Activated naive CD8-positive, alpha-beta T cell treated with anti-CD3 and anti-CD28 coated beads for 36 hours (primary cell): ENCODE measurements around the gene ARHGEF35. TPM values are rescaled to one million over a fixed set of nuclear protein-coding genes. Genes with fewer than 3 reads are reported as not detected.
"Not testable (repeated sequence)": the region's sequence is repeated elsewhere in the genome, so short reads cannot be mapped to it uniquely, and the experiment has no call there.

Source experiments
- DNase-seq: peaks from one replicate; pipeline ENCODE4 v3.0.0; 2021
- H3K27ac Mint-ChIP-seq: one replicate; pipeline ENCODE4 v1.8.0; 2022; ENCODE audit warnings: mild to moderate bottlenecking, moderate library complexity, mixed read lengths
- H3K27me3 Mint-ChIP-seq: one replicate; pipeline ENCODE4 v1.8.0; 2022; ENCODE audit warnings: mild to moderate bottlenecking, mixed read lengths
- H3K36me3 Mint-ChIP-seq: one replicate; pipeline ENCODE4 v1.8.0; 2021; ENCODE audit warnings: mild to moderate bottlenecking, mixed read lengths
- H3K4me1 Mint-ChIP-seq: one replicate; pipeline ENCODE4 v1.8.0; 2021; ENCODE audit warnings: mixed read lengths
- H3K4me3 Mint-ChIP-seq: one replicate; pipeline ENCODE4 v1.8.0; 2022; ENCODE audit warnings: mild to moderate bottlenecking, moderate library complexity, mixed read lengths
- H3K9me3 Mint-ChIP-seq: one replicate; pipeline ENCODE4 v1.8.0; 2022; ENCODE audit warnings: mixed read lengths
- total RNA-seq, 2 experiments: library from RNA; stranded (reverse); gene quantifications; one replicate each; pipeline ENCODE4 v1.2.3, GENCODE V29; 2021

The ARHGEF35 gene
- 1 to 10 TPM; 6.7 to 6.8 TPM for total RNA-seq

DNA sequence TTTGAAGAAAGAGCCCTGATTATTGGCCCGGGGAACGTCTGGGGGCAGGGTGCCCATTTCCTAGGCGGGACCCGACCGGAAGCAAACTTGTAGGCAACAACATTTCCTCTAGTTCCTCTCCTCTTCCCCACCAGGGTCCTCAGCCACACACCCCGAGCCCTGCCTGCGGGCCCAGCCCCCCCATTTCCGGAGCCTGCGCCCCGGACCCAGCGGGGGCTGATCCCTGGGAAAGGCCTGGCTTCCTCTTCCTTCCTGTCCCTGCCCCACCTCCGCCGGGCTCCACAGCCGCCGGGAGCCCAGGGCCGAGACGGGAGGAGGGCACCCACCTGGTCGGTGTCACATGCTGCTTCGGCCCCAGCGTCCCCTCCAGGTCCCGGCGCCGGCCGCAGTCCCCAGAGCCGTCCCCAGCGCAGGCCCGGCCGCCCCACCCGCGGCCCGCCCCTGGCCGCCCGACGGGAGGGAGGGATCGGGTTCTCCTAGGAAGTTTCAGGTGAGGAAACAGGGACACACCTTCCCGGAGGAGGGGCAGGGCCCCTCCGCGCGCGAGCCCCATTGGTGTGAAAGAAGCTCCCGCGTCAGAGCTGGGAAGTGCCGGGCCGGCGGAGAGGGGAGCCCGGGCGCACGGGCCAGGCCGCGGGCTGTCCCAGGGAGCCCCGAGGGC lies at the start of gene ARHGEF35:
Gene ARHGEF35 (minus strand): TSS at position 622 of the 661 bp plus-strand sequence. CDS start 7,450 bp downstream, outside the sequence.
- H3K27me3 Mint-ChIP-seq, H3K27ac Mint-ChIP-seq, H3K9me3 Mint-ChIP-seq, H3K36me3 Mint-ChIP-seq, DNase-seq, H3K4me1 Mint-ChIP-seq: not testable (repeated sequence)
- H3K4me3 Mint-ChIP-seq, result peak within 1 kb of the TSS; percentile 32

DNA sequence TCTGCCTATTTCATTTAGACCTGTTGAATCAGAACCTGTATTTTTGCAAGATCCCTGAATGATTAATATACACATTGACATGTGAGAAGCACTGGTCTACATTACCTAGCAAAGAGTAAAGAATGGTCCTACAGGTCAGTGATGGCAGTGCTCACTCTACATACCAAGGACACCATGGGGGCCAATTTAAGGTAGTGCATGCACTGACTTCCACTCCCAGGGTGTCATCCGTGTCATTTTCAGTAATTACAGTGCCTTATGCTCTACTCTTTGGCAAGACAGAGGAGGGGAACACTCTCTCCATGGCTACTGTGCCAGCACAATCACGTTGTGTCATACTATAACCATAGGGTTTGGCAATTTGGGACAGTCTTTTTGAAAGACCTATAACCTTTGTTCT lies 49.7 kb upstream of the ARHGEF35 start:
- not testable (repeated sequence) for H3K27ac Mint-ChIP-seq, H3K36me3 Mint-ChIP-seq, H3K27me3 Mint-ChIP-seq, H3K4me1 Mint-ChIP-seq, H3K9me3 Mint-ChIP-seq, DNase-seq, H3K4me3 Mint-ChIP-seq

DNA sequence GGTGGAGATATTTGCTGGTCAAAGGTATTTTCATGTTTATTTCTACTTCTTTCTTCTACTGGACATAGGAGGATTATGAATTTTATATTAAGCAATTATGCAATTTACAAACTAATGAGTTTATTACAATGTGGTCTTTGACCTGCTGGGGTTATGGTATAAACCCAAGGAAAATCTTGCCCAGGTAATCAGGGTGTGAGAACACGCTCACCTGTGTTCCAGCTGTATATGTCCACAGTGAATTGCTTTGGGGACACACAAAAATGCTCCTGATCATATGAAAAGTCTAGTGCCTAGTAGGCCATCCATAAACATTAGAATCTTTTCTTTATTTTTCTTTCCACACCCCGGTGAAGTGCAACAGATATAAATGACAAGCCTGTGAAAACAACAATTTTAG lies 43.7 kb upstream of the ARHGEF35 start, which contains the start of gene OR2A42:
Gene OR2A42 (minus strand): TSS at position 241 of the 400 bp plus-strand sequence. CDS start 6,762 bp downstream, outside the sequence.
- H3K27ac Mint-ChIP-seq, H3K36me3 Mint-ChIP-seq, H3K4me1 Mint-ChIP-seq, H3K27me3 Mint-ChIP-seq, H3K4me3 Mint-ChIP-seq, DNase-seq, H3K9me3 Mint-ChIP-seq: not testable (repeated sequence)

DNA sequence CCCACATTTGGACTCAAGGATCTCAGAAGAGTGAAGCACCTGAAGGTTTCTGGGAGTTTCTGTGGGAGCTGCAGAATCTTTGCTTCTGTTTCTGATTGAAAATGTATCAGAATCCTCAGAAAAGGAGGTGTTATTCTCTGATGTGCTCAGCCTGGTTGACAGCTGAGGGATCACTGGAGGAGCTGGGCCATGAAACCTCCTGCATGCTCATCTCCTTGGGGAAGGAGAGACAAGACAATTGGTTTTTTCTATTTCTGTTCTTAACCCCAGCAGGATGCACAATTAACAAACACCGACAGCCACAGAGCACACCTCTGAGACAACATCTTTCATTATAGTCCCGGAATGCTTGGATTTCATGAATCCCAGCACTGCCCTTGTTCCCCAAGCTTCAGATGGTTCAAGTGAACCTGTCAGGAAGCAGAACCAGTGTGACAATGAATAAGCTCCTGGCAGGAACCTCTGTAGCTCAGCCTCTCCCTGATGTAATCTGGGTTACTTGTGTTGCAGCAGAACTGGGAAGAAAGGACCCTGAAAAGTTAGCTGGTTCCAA lies 43.0 kb upstream of the ARHGEF35 start:
- H3K4me1 Mint-ChIP-seq, DNase-seq, H3K36me3 Mint-ChIP-seq, H3K27ac Mint-ChIP-seq, H3K9me3 Mint-ChIP-seq, H3K4me3 Mint-ChIP-seq, H3K27me3 Mint-ChIP-seq: not testable (repeated sequence)

DNA sequence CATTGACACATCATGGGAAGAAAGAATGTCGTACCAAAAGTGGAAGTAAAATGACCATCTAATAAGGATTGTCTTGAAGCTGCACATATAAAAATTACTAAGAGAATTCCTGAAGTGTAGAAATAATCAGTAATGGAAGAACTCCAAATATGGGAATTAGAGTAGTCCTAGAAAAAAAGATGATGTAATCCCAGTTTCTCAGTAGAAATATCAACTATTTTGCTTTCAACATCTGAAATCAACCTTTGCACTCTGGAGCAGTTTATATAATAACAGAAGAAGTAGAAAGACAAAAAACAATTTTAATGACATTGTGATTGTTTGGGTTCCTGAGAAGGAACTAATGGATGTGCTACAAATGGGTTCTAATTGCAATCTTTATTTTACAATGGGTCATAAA lies 37.4 kb upstream of the ARHGEF35 start:
- not testable (repeated sequence) for H3K36me3 Mint-ChIP-seq, H3K4me1 Mint-ChIP-seq, DNase-seq, H3K27me3 Mint-ChIP-seq, H3K9me3 Mint-ChIP-seq, H3K4me3 Mint-ChIP-seq, H3K27ac Mint-ChIP-seq

DNA sequence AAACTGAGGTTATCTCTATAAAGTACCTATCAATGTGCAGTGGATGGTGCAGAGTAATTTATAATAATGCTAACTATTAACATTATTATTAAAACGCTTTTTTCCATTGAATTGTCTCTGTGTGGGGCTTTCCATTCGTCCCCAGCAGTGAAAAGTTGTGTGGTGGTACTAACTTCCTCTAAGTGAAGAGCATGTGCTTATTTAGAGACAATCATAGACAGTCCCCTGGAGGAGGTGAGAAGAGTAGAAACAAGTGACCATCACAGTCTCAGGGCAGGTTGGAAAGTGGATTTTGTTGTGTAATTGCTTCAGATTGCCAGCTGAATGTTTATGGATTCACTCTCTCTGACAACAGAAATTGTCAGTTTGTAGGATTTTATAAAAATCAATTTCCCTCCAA lies 35.4 kb upstream of the ARHGEF35 start:
- DNase-seq, H3K4me1 Mint-ChIP-seq, H3K9me3 Mint-ChIP-seq, H3K36me3 Mint-ChIP-seq, H3K27ac Mint-ChIP-seq, H3K27me3 Mint-ChIP-seq, H3K4me3 Mint-ChIP-seq: not testable (repeated sequence)

DNA sequence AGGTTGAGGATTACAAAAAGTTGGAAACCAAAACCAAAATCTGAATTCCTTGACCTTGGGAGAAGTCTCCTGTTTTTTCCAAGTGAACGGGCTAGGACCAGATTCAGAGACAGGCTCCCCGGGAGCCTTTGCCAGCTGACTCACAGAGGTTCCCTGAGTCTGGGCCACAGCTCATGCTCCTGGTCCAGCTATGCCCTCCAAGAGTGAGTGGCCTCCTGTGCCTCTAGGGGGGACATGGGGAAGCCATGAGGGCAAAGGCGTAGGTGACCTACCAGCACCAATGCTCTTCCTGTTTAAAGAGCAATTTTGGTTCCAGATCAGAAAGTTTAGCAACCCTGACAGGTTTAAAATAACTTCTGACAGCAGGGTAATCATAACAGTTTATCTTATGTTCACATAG lies 33.2 kb upstream of the ARHGEF35 start:
- H3K9me3 Mint-ChIP-seq, H3K4me3 Mint-ChIP-seq, DNase-seq, H3K36me3 Mint-ChIP-seq, H3K27me3 Mint-ChIP-seq, H3K4me1 Mint-ChIP-seq, H3K27ac Mint-ChIP-seq: not testable (repeated sequence)

DNA sequence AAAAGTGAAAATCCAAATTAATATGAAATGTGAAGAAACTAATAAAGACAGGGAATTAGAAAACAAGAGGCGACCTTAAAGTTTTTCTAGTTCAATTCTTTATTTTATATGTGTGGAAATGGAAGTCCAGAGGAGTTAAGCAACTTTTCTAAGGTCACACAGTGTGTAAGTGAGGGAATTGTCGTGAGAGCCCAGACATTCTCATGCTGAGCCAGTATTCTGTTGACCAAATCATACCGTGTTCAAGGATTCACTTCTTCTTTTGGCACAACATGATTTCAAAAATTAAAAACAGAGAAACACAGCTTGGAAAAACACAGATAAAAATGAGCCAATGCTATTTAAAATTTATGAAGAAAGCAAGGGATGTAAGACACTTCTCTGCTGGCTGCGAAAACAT lies 31.2 kb upstream of the ARHGEF35 start:
- not testable (repeated sequence) for DNase-seq, H3K4me3 Mint-ChIP-seq, H3K9me3 Mint-ChIP-seq, H3K4me1 Mint-ChIP-seq, H3K36me3 Mint-ChIP-seq, H3K27ac Mint-ChIP-seq, H3K27me3 Mint-ChIP-seq

DNA sequence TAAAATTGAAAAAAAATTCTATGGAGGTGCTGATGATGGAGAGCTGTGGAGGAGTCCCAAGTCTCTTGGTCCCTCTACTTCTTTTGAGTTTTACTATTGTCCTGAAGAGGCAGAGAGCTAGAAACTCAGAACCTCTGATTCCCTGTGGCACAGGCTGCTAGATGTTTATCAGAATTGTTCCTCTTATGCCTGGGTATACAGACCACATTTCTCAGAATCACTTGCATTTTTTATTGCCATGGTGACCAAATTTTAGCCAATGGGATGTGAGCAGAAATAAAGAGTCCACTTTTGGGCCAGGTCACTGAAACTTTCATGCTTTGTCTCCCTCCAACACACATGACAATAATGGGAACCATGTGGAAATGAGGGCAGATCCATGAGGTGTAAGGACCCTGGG lies 28.0 kb upstream of the ARHGEF35 start:
- not testable (repeated sequence) for DNase-seq, H3K27me3 Mint-ChIP-seq, H3K36me3 Mint-ChIP-seq, H3K4me3 Mint-ChIP-seq, H3K4me1 Mint-ChIP-seq, H3K9me3 Mint-ChIP-seq, H3K27ac Mint-ChIP-seq

DNA sequence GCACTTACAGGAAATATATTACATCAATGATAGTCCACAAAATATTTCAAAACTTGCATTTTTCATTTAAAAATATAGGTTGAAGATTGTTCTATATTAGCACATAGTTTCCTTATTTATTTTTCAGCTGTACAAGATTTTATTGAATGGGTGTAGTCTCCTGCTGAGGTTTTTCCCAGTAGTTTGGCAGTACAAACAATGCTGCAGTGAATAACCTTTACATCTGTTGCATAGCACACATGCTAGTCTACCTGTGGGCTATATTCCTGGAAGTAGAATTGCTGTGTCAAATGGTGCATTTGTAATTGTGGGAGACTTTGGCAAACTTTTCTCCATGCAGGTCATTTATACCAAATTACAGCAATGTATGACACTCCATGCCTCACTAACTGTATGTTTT lies 24.9 kb upstream of the ARHGEF35 start:
- not testable (repeated sequence) for H3K9me3 Mint-ChIP-seq, H3K4me3 Mint-ChIP-seq, DNase-seq, H3K27me3 Mint-ChIP-seq, H3K36me3 Mint-ChIP-seq, H3K27ac Mint-ChIP-seq, H3K4me1 Mint-ChIP-seq

DNA sequence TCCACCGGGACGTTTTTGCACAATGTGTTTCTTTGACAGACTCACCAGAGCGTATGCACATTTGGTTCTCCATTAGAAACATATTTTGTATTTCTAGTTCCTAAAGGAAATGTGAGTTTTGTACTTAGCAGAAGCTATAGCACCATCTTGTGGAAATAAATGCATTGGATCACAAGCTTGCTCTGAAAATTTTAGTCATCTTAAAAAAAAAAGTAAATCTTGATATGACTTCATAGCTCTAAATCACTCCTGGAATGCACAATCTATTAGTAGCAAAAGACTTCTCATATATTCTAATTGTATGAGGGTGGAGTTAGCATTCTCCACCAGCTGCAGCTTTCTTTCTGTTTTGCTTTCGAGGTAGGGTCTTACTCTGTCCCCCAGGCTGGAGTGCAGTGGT lies 23.5 kb upstream of the ARHGEF35 start:
- H3K4me3 Mint-ChIP-seq, DNase-seq, H3K27ac Mint-ChIP-seq, H3K36me3 Mint-ChIP-seq, H3K27me3 Mint-ChIP-seq, H3K4me1 Mint-ChIP-seq, H3K9me3 Mint-ChIP-seq: not testable (repeated sequence)

DNA sequence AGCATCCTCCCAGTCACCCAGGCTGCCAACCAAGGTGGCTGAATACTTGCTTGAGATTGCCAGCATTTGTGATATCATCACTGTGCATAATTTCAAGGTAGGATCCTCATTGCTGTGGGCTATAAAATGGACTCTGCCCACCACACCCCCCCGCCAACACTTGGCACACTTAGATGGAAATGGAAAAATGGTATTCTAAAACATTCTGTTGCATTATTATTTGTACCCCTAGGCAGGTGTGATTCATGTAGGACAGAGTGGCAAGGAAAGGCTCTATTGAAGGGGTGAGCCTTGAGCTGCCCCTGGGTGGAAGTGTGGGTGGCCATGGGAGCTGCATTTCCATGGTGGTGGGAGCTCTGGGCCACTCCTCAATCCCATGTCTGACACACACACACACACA lies 22.9 kb upstream of the ARHGEF35 start:
- not testable (repeated sequence) for H3K4me3 Mint-ChIP-seq, H3K9me3 Mint-ChIP-seq, H3K36me3 Mint-ChIP-seq, H3K4me1 Mint-ChIP-seq, H3K27me3 Mint-ChIP-seq, H3K27ac Mint-ChIP-seq, DNase-seq

DNA sequence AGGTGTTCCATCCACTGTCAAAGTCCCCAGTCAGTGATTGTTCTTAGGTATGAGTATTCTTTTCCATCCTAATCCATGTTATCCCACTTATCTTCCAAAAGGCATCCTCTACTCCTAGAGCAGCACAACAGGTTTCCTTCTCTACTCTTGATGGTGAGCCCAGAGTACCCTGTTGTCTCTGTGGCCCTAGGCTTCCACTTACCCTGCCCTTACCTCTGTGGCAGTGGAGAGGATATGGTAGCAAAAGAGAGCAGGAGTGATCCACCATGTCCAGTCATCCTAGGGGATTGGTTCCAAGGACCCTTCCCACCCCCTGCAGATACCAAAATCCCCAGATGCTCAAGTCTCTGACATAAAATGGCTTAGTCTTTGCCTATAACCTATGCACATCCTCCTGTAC lies 21.6 kb upstream of the ARHGEF35 start:
- DNase-seq, H3K36me3 Mint-ChIP-seq, H3K4me3 Mint-ChIP-seq, H3K27ac Mint-ChIP-seq, H3K27me3 Mint-ChIP-seq, H3K4me1 Mint-ChIP-seq, H3K9me3 Mint-ChIP-seq: not testable (repeated sequence)

DNA sequence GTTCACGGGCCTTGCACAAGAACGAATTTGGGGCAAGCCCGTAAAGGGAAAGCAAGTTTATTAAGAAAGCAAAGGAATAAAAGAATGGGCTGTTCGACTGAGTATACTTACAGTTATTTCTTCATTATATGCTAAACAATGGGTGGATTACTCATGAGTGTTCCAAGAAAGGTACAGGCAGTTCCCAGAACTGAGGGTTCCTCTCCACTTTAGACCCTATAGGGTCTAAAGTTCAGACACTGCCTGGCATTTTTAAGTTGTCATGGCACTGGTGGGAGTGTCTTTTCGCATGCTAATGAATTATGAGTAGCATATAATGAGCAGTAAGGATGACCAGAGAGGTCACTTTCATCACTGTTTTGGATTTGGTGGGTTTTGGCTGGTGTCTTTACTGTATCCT lies 9.7 kb upstream of the ARHGEF35 start:
- not testable (repeated sequence) for H3K27ac Mint-ChIP-seq, H3K27me3 Mint-ChIP-seq, DNase-seq, H3K4me3 Mint-ChIP-seq, H3K9me3 Mint-ChIP-seq, H3K4me1 Mint-ChIP-seq, H3K36me3 Mint-ChIP-seq

DNA sequence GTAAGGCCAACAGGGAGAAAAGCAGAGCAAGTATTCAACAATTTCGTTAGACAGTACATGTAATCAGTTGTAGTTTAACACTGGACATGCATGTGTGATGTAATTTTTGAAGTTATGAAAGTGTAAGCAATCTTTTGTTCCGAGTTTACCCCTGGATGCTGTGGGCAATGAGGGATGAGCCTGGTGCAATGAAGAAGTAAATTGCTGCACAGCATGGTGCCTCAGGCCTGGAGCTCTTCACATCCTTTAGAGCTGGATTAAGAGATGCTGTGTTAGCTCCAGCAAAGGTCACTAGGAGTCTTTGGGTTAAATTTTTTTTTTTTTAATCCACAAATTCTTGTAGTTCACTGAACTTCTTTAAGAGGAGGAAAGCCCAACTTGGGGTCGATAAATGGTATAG lies 7.5 kb upstream of the ARHGEF35 start:
- not testable (repeated sequence) for DNase-seq, H3K36me3 Mint-ChIP-seq, H3K27me3 Mint-ChIP-seq, H3K4me3 Mint-ChIP-seq, H3K9me3 Mint-ChIP-seq, H3K27ac Mint-ChIP-seq, H3K4me1 Mint-ChIP-seq

DNA sequence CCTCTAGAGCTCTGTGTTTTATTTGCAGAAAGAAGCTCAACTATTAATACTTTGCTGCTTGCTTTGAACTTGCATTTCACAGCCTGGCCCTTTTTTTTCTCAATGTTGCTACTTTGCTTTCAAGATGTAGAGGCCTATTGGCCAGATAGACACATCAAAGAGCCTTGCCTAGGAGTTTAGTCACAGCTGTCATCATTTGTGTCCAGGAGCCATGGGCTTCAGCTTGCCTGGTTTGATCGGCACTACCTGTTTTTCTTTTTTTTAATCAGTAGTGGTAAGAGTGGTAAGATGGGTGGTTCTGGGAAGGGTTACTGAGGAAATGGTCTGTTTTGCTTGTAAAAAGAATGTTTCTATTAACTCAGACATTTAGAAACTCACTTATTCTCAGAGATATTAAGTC lies 6.3 kb upstream of the ARHGEF35 start:
- H3K9me3 Mint-ChIP-seq, H3K4me1 Mint-ChIP-seq, H3K36me3 Mint-ChIP-seq, H3K4me3 Mint-ChIP-seq, H3K27ac Mint-ChIP-seq, DNase-seq, H3K27me3 Mint-ChIP-seq: not testable (repeated sequence)
